GM21786 (cell line): ENCODE data around the gene ARMC5.
"Not testable (repeated sequence)": the region's sequence is repeated elsewhere in the genome, so short reads cannot be mapped to it uniquely, and the experiment has no call there.

Experiments
- ATAC-seq: cut with Tn5 transposase; IDR thresholded peaks from one replicate; pipeline ENCODE4 v1.9.1; 2021; ENCODE audit not compliant: unreplicated experiment

The ARMC5 gene, protein sequence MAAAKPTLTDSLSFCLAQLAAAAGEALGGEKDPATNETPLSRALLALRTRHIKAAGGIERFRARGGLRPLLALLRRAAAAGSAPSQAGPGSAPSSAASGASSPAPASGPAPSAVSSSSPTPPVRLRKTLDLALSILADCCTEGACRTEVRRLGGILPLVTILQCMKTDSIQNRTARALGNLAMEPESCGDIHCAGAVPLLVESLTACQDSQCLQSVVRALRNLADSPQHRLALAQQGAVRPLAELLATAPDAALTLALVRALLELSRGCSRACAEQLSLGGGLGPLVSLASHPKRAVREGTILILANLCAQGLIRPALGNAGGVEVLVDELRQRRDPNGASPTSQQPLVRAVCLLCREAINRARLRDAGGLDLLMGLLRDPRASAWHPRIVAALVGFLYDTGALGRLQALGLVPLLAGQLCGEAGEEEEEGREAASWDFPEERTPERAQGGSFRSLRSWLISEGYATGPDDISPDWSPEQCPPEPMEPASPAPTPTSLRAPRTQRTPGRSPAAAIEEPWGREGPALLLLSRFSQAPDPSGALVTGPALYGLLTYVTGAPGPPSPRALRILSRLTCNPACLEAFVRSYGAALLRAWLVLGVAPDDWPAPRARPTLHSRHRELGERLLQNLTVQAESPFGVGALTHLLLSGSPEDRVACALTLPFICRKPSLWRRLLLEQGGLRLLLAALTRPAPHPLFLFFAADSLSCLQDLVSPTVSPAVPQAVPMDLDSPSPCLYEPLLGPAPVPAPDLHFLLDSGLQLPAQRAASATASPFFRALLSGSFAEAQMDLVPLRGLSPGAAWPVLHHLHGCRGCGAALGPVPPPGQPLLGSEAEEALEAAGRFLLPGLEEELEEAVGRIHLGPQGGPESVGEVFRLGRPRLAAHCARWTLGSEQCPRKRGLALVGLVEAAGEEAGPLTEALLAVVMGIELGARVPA

GRCh38 chr16:31458844-31459686 lies at the start of gene ARMC5:
Gene ARMC5 (plus strand): TSS chr16:31459501. CDS start chr16:31459525, 24 bp downstream.
- ATAC-seq, result peak; percentile 68

DNA sequence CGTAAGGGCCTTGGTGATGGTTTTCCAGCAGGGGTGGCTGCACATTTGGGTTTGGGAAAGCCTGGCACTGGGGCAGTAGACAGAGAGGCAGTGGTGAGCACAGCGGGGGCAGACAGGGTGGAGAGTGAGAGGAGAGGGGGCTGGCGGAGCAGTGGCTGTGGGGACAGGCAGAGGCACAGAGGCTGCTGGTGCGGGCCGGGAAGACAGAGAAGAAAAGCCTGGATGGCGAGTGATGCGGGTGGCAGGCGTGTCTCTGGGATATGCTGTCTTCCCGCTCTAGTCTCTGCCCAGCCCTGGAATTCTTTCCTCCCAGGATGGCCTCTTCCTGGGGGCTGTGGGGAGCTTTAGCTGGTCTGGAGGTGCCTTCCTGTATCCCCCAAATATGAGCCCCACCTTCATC lies 49.2 kb upstream of the ARMC5 start:
- ATAC-seq, result no peak

DNA sequence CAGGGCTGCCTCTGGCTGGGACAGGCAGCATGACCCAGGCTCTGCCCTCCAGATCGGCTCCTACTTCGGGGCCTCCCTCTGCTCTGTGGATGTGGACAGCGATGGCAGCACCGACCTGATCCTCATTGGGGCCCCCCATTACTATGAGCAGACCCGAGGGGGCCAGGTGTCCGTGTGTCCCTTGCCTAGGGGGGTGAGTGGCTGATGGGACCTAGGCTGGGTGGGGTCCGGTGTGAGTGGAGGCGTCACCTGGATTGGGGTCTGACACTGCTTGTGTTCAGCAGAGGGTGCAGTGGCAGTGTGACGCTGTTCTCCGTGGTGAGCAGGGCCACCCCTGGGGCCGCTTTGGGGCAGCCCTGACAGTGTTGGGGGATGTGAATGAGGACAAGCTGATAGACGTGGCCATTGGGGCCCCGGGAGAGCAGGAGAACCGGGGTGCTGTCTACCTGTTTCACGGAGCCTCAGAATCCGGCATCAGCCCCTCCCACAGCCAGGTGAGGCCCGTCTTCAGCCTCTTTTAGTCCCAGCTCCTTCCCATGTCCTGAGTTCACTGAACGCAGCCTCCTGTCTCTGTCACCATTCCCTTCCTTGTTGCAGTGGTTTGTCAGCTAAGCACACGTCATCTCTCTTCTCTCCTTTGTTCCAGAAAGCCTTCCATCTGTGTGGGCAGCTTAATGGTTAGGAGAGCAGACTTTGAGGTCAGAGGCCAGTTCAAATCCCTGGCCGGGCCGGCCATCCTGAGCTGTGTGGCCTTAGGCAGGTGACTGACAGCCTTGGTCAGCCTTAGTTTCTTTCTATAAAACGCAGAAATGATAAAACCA lies 48.1 kb upstream of the ARMC5 start:
- ATAC-seq, result no peak

GRCh38 chr16:31412750-31413149 lies 46.6 kb upstream of the ARMC5 start:
- ATAC-seq, result no peak

DNA sequence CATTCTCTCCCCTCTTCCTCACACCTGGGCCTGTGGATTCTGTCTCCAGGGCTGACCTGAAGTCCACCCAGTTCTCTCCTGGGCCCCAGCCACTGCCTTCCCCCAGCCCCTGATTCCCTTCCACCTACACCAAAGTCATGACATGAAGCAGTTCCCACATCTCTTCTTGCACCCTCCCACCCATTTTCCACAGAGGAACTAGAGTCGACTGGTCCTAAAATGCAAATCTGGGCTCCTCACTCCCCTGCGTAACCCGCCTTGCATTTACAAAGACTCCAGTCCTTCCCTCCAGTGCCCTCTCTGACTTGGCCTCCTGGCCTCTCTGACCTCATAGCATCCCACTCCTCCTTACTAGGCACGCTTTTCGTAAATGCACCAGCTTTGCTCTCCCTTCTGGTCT lies 45.9 kb upstream of the ARMC5 start:
- no peak for ATAC-seq

GRCh38 chr16:31413943-31414342 lies 45.4 kb upstream of the ARMC5 start:
- no peak for ATAC-seq

- ATAC-seq, result no peak
These were observed 44.6 kb upstream of the ARMC5 start for GRCh38 chr16:31414706-31415105.

- ATAC-seq, result no peak
These were observed 42.9 kb upstream of the ARMC5 start for GRCh38 chr16:31416371-31416770.

- not testable (repeated sequence) for ATAC-seq
These were observed 42.3 kb upstream of the ARMC5 start for GRCh38 chr16:31417036-31417435.

DNA sequence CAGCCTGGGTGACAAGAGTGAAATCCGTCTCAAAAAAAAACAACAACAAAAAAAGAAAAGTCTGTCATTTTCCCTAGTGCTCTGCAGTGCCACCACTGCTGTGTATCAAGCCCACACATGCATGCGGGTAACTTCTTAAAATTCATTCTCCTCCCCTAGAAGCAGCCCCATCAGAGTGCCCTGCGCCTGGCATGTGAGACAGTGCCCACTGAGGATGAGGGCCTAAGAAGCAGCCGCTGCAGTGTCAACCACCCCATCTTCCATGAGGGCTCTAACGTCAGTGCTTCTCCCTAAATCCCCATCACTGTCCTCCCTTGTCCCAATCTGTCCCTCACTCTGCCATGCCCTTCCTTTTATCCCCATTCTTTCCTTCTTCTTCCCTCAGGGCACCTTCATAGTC lies 41.4 kb upstream of the ARMC5 start:
- ATAC-seq, result no peak

GRCh38 chr16:31420037-31420436 lies 39.3 kb upstream of the ARMC5 start:
- no peak for ATAC-seq

- ATAC-seq, result no peak
These were observed 37.7 kb upstream of the ARMC5 start for GRCh38 chr16:31421587-31421986.

- ATAC-seq, result no peak
These were observed 36.1 kb upstream of the ARMC5 start for GRCh38 chr16:31423241-31423640.

GRCh38 chr16:31423801-31424200 lies 35.5 kb upstream of the ARMC5 start:
- ATAC-seq, result no peak

GRCh38 chr16:31427441-31428278 lies 31.6 kb upstream of the ARMC5 start:
- no peak for ATAC-seq

- ATAC-seq, result no peak
These were observed 31.1 kb upstream of the ARMC5 start, which contains the start of gene COX6A2 for GRCh38 chr16:31428279-31428597. Gene COX6A2 (minus strand): TSS chr16:31428360. CDS start chr16:31428325, 35 bp downstream.

DNA sequence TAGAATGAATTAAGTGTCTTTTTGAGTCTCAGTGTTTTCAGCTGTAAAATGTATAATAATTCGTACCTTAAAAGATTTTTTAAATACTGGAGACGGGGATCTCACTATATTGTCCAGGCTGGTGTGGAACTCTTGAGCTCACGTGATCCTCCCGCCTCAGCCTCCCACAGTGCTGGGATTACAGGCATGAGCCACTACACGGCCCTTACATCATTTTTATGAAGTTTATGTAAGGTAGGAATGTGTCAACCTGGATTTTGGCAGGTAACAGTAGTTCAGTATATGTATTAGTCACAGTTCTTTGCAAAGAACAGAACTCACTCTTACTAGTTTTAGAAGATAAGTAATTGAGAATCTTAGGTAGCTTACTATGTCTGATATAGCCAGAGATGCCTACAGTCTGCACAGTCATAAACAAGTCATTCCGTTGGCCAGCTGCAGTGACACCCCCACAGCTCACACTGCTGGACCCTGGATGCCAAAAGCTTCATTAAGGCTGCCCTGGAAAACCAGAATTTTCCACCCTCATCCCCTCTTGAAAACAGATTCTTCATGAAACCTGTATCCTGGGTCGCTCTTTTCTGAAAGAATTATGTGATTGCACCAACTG lies 30.6 kb upstream of the ARMC5 start:
- ATAC-seq, result no peak

DNA sequence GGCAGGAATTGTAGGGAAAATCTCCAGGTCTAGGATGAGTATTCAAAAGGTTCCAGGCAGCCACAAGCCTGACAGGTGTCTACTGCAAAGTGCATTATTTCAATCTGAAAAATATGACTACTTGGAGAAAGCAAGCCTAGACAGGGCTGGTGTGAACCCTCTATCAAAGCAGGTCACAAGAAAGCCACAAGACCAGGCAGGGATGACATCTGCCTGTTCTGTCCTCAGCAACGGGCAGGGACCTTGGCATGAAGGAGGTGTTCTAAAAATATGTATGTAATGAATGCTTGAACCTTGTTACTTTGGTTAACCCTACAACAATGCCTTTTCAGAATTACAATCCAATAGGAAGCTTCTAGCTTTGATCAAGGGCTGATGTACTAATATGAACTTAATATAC lies 30.0 kb upstream of the ARMC5 start:
- no peak for ATAC-seq

- no peak for ATAC-seq
These were observed 29.5 kb upstream of the ARMC5 start for GRCh38 chr16:31429796-31430195.
